Naive thymus-derived CD8-positive, alpha-beta T cell (primary cell): ENCODE measurements around the gene UBASH3A. TPM values are rescaled to one million over a fixed set of nuclear protein-coding genes. Genes with fewer than 3 reads are reported as not detected.

ENCODE experiments used
- ATAC-seq, 2 donors: fragments of 150-1000 bp; cut with Tn5 transposase in 1 of 2; sonication (Bioruptor Pico), chemical (Tn5 transposase) in 1 of 2; 1 replicate in 1 of 2; 2 replicates in 1 of 2; pipeline ENCODE4 v1.10.0; 2021; ENCODE audit warnings: mild to moderate bottlenecking in 2 of 2, moderate library complexity in 2 of 2
- POLR2A ChIA-PET: fragments of 350-600 bp; sonication (Branson Sonifier 250); formaldehyde crosslinking; loops from one replicate; lab custom pipeline; 2021; ENCODE audit warnings: antibody characterized with exemption; lab: Charles Lee
- DNase-seq, 10 donors: peaks; one replicate each; pipeline versions ENCODE4 v3.0.0 to v3.0.0-alpha.2; 2020 to 2022
- H3K27ac Mint-ChIP-seq, 10 donors: one replicate each; pipeline ENCODE4 v1.8.0; 2020 to 2022; ENCODE audit warnings: mild to moderate bottlenecking in 10 of 10, mixed read lengths in 10 of 10, moderate library complexity in 4 of 10, inconsistent platforms in 1 of 10
- H3K27me3 Mint-ChIP-seq, 5 donors: one replicate each; pipeline ENCODE4 v1.8.0; 2021 to 2022; ENCODE audit warnings: mixed read lengths in 5 of 5
- H3K36me3 Mint-ChIP-seq, 3 donors: one replicate each; pipeline ENCODE4 v1.8.0; 2020 to 2022; ENCODE audit warnings: mixed read lengths in 3 of 3, mild to moderate bottlenecking in 2 of 3, inconsistent platforms in 1 of 3
- H3K4me1 Mint-ChIP-seq, 4 donors: one replicate each; pipeline ENCODE4 v1.8.0; 2021 to 2022; ENCODE audit warnings: mixed read lengths in 4 of 4
- H3K4me3 Mint-ChIP-seq, 10 donors: one replicate each; pipeline ENCODE4 v1.8.0; 2020 to 2022; ENCODE audit warnings: mild to moderate bottlenecking in 10 of 10, mixed read lengths in 10 of 10, moderate library complexity in 6 of 10, inconsistent platforms in 1 of 10
- H3K9me3 Mint-ChIP-seq, 9 donors: one replicate each; pipeline ENCODE4 v1.8.0; 2020 to 2022; ENCODE audit warnings: mixed read lengths in 9 of 9, mild to moderate bottlenecking in 3 of 9, inconsistent platforms in 1 of 9, moderate library complexity in 1 of 9
- polyA plus RNA-seq, 3 donors: library from polyadenylated mRNA; unstranded; fragments of 300-500 nt; fragmentation: Illumina TruSeq; gene quantifications; one replicate each; pipeline ENCODE4 v1.2.3, GENCODE V29; 2021
- total RNA-seq, 8 experiments: library from RNA in 2 of 8; stranded (reverse) in 2 of 8; gene quantifications; one replicate each; pipeline ENCODE4 v1.2.3 and lab custom pipeline; 2021 to 2026

Gene UBASH3A
- total and polyA plus RNA-seq, 5 experiments from 2014 or later: 32.8 to 99.6 (median 75.3) TPM

- Mint-ChIP-seq H3K9me3 (no peaks in the 10 kb centered on the region), H3K27ac (no peak overlapping the region), H3K27me3 (peaks cover 0 to 10% (median 3%) of the 10 kb centered on the region in 5 donors), H3K36me3 (no peaks in the 10 kb centered on the region), H3K4me1 (peaks cover 6 to 10% (median 9%) of the 10 kb centered on the region in 4 donors), H3K4me3 (no peak overlapping the region)
- POLR2A ChIA-PET: no interaction called here
- ATAC-seq: no peak
- no peak for DNase-seq
Measured at GRCh38 chr21:42491328-42491727, 87.6 kb downstream of the UBASH3A start.

DNA sequence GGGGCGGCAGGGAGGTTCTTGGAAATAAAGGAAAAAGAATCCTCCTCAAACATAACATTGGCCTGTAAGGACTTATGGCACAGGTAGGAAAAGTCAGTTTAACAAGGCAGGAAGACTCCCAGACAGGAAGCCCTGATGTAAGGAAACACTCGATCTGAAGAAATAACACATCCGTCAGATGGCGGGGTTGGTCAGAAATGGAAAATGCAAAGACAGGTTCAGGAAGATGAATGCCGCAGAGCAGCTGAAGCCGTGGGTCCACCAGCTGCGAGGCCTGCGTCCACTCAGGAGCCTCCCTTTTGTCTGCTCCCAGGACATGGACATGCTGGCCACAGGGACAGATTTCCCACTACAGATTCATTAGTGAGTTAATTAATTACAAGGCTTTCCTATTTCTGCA lies 88.5 kb downstream of the UBASH3A start:
- Mint-ChIP-seq H3K27me3 (peaks cover 0 to 7% (median 1%) of the 10 kb centered on the region in 5 donors), H3K36me3 (no peaks in the 10 kb centered on the region), H3K4me1 (peaks cover 9 to 18% (median 16%) of the 10 kb centered on the region in 4 donors), H3K4me3 (no peak overlapping the region), H3K9me3 (no peaks in the 10 kb centered on the region), H3K27ac (peak overlapping the region in 2 of 10 donors; percentile 18 to 88)
- DNase-seq (no peak), ATAC-seq (no peak)
- POLR2A ChIA-PET: interaction anchor here (0.6 kb wide), 1 partner anchor 42 kb away, joined by 3 read pairs; no protein-coding TSS in a partner anchor

DNA sequence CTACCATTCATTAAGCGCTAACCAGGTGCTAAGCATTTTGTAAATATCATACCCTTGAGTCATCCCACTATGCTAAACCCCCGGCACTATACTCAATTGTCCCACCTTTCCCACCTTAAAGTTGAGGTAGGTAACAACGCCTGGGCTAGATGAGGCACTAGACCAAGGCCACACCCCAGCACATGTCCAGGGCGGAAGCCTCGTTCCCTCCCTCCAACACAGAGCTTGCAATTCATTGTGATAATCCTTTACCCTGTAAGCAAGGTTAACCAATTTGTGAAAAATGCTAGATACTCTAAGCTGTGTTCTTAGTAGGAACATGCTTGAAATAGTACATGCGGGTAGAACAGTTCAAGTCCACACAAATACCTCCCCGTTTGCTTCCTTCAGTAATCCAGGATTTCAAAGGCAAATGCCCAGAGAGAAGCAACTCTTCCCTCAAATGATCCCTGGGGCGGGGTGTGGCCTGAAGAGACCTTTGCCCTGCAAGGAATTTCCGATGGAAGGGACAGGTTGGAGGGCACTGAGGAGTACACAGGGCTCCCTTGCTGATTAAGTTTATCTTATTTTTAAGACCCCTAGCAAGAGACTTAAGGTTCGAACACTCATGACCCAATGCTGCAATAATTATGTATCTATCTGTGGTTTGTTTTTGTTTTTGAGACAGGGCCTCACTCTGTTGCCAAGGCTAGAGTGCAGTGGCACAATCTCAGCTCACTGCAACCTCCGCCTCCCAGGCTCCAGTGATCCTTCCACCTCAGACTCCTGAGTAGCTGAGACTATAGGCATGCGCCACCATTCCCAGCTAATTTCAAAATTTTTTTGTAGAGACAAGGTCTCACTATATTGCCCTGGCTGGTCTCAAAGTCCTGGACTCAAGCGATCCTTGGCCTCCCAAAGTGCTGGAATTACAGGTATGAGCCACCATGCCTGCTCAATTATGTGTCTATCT lies 89.7 kb downstream of the UBASH3A start:
- Mint-ChIP-seq H3K4me1 (peaks cover 9 to 19% (median 16%) of the 10 kb centered on the region in 4 donors), H3K36me3 (no peaks in the 10 kb centered on the region), H3K27me3 (peaks cover 0 to 4% (median 0%) of the 10 kb centered on the region in 5 donors), H3K9me3 (no peaks in the 10 kb centered on the region), H3K4me3 (no peak overlapping the region), H3K27ac (no peak overlapping the region)
- POLR2A ChIA-PET: no interaction called here
- ATAC-seq (no peak), DNase-seq (no peak)

- DNase-seq (no peak), ATAC-seq (no peak)
- no peaks in the 10 kb centered on the region for H3K36me3 Mint-ChIP-seq
- H3K4me1 Mint-ChIP-seq: peaks cover 9 to 20% (median 16%) of the 10 kb centered on the region in 4 donors
- POLR2A ChIA-PET: interaction anchor here (1.4 to 2.6 kb wide), 3 partner anchors 19 to 91 kb away, joined by 3 to 7 read pairs (median 7); partner anchors contain the start of genes SLC37A1 and UBASH3A
- peak overlapping the region in 4 of 10 donors; percentile 9 to 97 (median 44) for H3K27ac Mint-ChIP-seq
- H3K27me3 Mint-ChIP-seq: peaks cover 0 to 1% (median 0%) of the 10 kb centered on the region in 5 donors
- H3K9me3 Mint-ChIP-seq: no peaks in the 10 kb centered on the region
- peak overlapping the region in 8 of 10 donors; percentile 84 to 94 (median 92) for H3K4me3 Mint-ChIP-seq
Measured at GRCh38 chr21:42495027-42495426, 91.3 kb downstream of the UBASH3A start.

DNA sequence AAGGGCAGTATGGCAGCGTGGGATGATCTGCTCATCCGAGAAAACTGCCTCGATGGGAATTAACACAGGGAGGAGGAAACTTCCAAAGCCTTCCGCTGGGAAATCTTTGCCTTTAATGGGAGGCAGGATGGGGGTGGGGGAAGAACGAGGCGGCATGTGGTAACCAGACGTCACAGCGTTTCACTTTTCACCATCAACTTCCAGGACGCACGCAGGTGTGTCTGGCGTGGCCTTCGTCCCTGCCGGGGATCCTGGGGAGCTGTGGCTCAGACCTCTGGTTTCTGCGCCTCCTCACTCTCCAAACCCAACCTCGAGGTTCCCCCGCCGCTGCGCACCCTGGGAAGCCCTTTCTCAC lies 92.0 kb downstream of the UBASH3A start:
- H3K4me3 Mint-ChIP-seq: peak overlapping the region; percentile 81 to 94 (median 90)
- DNase-seq: peak in 2 of 10 donors; percentile 5 to 68
- no peaks in the 10 kb centered on the region for H3K27me3 Mint-ChIP-seq
- H3K9me3 Mint-ChIP-seq: no peaks in the 10 kb centered on the region
- H3K36me3 Mint-ChIP-seq: no peaks in the 10 kb centered on the region
- no peak for ATAC-seq
- peaks cover 9 to 20% (median 16%) of the 10 kb centered on the region in 4 donors for H3K4me1 Mint-ChIP-seq
- H3K27ac Mint-ChIP-seq: peak overlapping the region in 9 of 10 donors; percentile 83 to 98 (median 94)
- POLR2A ChIA-PET: interaction anchor here (0.7 to 2.6 kb wide), 7 partner anchors 17 to 397 kb away, joined by 3 to 7 read pairs (median 3); partner anchors contain the start of genes NDUFV3, SLC37A1 and UBASH3A

DNA sequence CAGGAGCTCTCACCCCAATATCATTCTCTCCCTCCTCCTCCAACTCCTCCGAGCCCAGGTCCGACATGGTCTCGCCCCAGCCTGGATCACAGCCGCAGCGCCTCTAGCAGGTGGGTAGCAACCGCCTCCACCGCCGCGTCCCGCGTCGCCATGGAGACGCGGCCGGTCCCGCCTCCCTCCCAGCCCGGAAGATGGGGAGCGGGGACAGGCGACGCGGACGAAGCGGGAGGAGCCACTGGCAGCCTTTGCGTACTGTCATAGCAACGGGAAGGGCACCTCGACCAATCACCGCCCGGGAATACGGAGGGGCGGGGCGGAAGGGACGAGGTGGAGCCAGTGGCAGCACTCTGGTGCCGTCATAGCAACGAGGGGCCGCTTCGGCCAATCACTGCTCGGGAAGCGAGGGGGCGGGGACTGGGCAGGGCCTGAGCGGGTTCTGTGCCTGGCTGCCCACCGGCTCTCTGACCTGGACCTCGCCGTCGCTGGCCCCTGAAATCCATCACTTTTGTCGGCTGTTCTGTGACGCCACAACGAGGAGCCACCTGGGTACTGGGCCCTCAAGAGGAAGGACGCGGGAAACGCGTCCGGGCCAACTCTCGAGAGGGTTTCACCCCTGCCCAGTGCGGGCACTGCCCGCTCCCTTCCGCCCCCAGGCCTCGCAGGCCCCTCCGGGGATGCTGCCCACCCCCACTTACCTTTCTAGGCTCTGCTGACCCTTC lies 92.6 kb downstream of the UBASH3A start, which contains the start of gene RSPH1:
Gene RSPH1, minus strand, starts transcription at position 105 of the 719 bp plus-strand sequence. Its CDS starts 38 bp downstream, at position 67.
- Mint-ChIP-seq H3K9me3 (no peaks in the 10 kb centered on the region), H3K4me3 (peak within 1 kb of the TSS; percentile 81 to 94 (median 90)), H3K27ac (peak within 1 kb of the TSS; percentile 77 to 98 (median 92)), H3K4me1 (peaks cover 9 to 18% (median 16%) of the 10 kb centered on the region in 4 donors), H3K27me3 (no peaks in the 10 kb centered on the region), H3K36me3 (no peaks in the 10 kb centered on the region)
- DNase-seq (peak; percentile 95 to 100 (median 99)), ATAC-seq (peak; percentile 93 to 95)
- POLR2A ChIA-PET: interaction anchor here (0.7 to 2.6 kb wide), 6 partner anchors 16 to 396 kb away, joined by 3 to 7 read pairs (median 4); partner anchors contain the start of genes NDUFV3, SLC37A1 and UBASH3A

DNA sequence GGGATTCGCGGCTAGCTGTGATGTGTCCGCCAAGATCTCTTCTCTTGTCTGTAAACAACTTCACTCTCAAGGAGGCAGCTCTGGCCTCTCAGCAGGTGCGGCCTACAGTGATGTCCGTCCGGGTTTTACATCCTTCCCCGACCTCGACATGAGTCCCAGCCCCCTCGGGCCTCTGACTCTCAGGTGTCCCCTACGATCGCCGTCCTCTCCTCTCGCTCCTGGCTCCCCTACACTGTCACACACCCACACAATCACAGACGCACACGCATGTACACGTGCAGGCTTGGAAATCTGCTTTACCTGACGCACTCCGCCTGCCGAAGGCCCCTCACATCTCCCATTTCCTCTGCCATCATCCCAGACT lies 93.1 kb downstream of the UBASH3A start:
- POLR2A ChIA-PET: interaction anchor here (0.6 to 2.6 kb wide), 5 partner anchors 16 to 396 kb away, joined by 3 to 10 read pairs (median 7); partner anchors contain the start of genes NDUFV3, SLC37A1 and UBASH3A
- Mint-ChIP-seq H3K9me3 (no peaks in the 10 kb centered on the region), H3K36me3 (no peaks in the 10 kb centered on the region), H3K27me3 (no peaks in the 10 kb centered on the region), H3K4me1 (peaks cover 9 to 18% (median 16%) of the 10 kb centered on the region in 4 donors), H3K4me3 (peak overlapping the region; percentile 81 to 94 (median 90)), H3K27ac (peak overlapping the region; percentile 77 to 98 (median 92))
- ATAC-seq (peak in 1 of 2 donors; percentile 1), DNase-seq (peak in 1 of 10 donors; percentile 28)

Other genes starting within 250 kb of the UBASH3A start
- gene ABCG1, start 184.8 kb upstream of the UBASH3A start, total RNA-seq: 1 to 10 TPM in 1 of 2 experiments, under 1 TPM in 1; 0.93 to 1.4 TPM
- gene ABCG1, start 184.8 kb upstream of the UBASH3A start, polyA plus RNA-seq: 10 to 100 TPM; 11.2 to 17.5 (median 11.9) TPM
- gene TFF3, start 88.5 kb upstream of the UBASH3A start, total RNA-seq: not detected
- gene TFF3, start 88.5 kb upstream of the UBASH3A start, polyA plus RNA-seq: not detected
- not detected for gene TFF2, start 52.9 kb upstream of the UBASH3A start, total RNA-seq
- gene TFF2, start 52.9 kb upstream of the UBASH3A start, polyA plus RNA-seq: not detected
- not detected for gene TFF1, start 37.4 kb upstream of the UBASH3A start, total RNA-seq
- not detected for gene TFF1, start 37.4 kb upstream of the UBASH3A start, polyA plus RNA-seq
- 1 to 10 TPM; 2.2 to 2.9 TPM for gene TMPRSS3, start 7.8 kb upstream of the UBASH3A start, total RNA-seq
- 1 to 10 TPM in 1 of 3 donors, under 1 TPM in 1, not detected in 1; 0.89 to 1.4 TPM for gene TMPRSS3, start 7.8 kb upstream of the UBASH3A start, polyA plus RNA-seq
- under 1 TPM in 1 of 2 experiments, not detected in 1; 0.14 TPM for gene RSPH1, start 92.3 kb downstream of the UBASH3A start, total RNA-seq
- not detected for gene RSPH1, start 92.3 kb downstream of the UBASH3A start, polyA plus RNA-seq
- 10 to 100 TPM; 16.5 to 18.7 TPM for gene SLC37A1, start 110.0 kb downstream of the UBASH3A start, total RNA-seq
- 1 to 10 TPM; 2.7 to 6.9 (median 3.8) TPM for gene SLC37A1, start 110.0 kb downstream of the UBASH3A start, polyA plus RNA-seq
- 10 to 100 TPM; 15.7 to 17.1 TPM for gene PDE9A, start 249.7 kb downstream of the UBASH3A start, total RNA-seq
- 1 to 10 TPM; 3.6 to 5.1 (median 4.8) TPM for gene PDE9A, start 249.7 kb downstream of the UBASH3A start, polyA plus RNA-seq